Measurements from ENCODE around the gene EFNB2. TPM values are rescaled to one million over a fixed set of nuclear protein-coding genes. Genes with fewer than 3 reads are reported as not detected.
A peak's percentile ranks its signal among the peaks of the same experiment; 100 is the strongest.

The EFNB2 gene
- total and polyA plus RNA-seq, 2 of the 13 experiments (the other 11 are each of a cell fraction or from before 2014, with no cell fraction given) = 0.11 to 0.20 TPM

GRCh38 chr13:106536244-106537034 is 977 bp upstream of the EFNB2 start (continued):
- TF ChIP-seq ZBTB2 (CRISPR knock-in tag; IDR thresholded peaks at IDR 0.05; ENCODE audit: low read depth) = no peak
- TF ChIP-seq ZNF629 (CRISPR knock-in tag; conservative IDR thresholded peaks at IDR 0.05) = no peak
- no peak for TF ChIP-seq ZNF224 (CRISPR knock-in tag; IDR thresholded peaks at IDR 0.05)
- no peak for TF ChIP-seq ZNF432 (CRISPR knock-in tag; IDR thresholded peaks at IDR 0.05; ENCODE audit: borderline replicate concordance)
- TF ChIP-seq KAT7 (CRISPR knock-in tag; IDR thresholded peaks at IDR 0.05; ENCODE audit: borderline replicate concordance) = no peak
- no peak for TF ChIP-seq ZNF816 (CRISPR knock-in tag; IDR thresholded peaks at IDR 0.05; ENCODE audit: borderline replicate concordance)
- TF ChIP-seq ZFAT (CRISPR knock-in tag; conservative IDR thresholded peaks at IDR 0.05) = no peak
- TF ChIP-seq MAFK (conservative IDR thresholded peaks at IDR 0.05 in 1 of 2, IDR thresholded peaks at IDR 0.05 in 1 of 2; ENCODE audit: low read length in 2 of 2) = no peak
- TF ChIP-seq ZNF160 (CRISPR knock-in tag; IDR thresholded peaks at IDR 0.05) = no peak
- TF ChIP-seq ZNF335 (CRISPR knock-in tag; IDR thresholded peaks at IDR 0.05) = no peak
- no peak for TF ChIP-seq ZBTB1 (CRISPR knock-in tag; IDR thresholded peaks at IDR 0.05; ENCODE audit: borderline replicate concordance)
- no peak for TF ChIP-seq XBP1 (CRISPR knock-in tag; IDR thresholded peaks at IDR 0.05)
- TF ChIP-seq RARG (CRISPR knock-in tag; IDR thresholded peaks at IDR 0.05; ENCODE audit: low read depth) = no peak
- no peak for TF ChIP-seq CBX2 (IDR thresholded peaks at IDR 0.05; ENCODE audit: low read depth, low read length)
- no peak for TF ChIP-seq CBX2 (CRISPR knock-in tag; IDR thresholded peaks at IDR 0.05; ENCODE audit: low read depth)
- TF ChIP-seq RNF219 (CRISPR knock-in tag; IDR thresholded peaks at IDR 0.05) = no peak
- TF ChIP-seq KLF11 (CRISPR knock-in tag; IDR thresholded peaks at IDR 0.05) = no peak
- TF ChIP-seq ARHGAP35 (CRISPR knock-in tag; IDR thresholded peaks at IDR 0.05; ENCODE audit: borderline replicate concordance) = no peak
- no peak for TF ChIP-seq HNF1A (IDR thresholded peaks at IDR 0.05; ENCODE audit: low read depth)
- no peak for TF ChIP-seq HNF1A (CRISPR knock-in tag; IDR thresholded peaks at IDR 0.05; ENCODE audit: borderline replicate concordance)
- peak; percentile 93 for TF ChIP-seq KDM2A (CRISPR knock-in tag; IDR thresholded peaks at IDR 0.05; ENCODE audit: borderline replicate concordance, low read depth)
- no peak for TF ChIP-seq NKX3-1 (CRISPR knock-in tag; IDR thresholded peaks at IDR 0.05)
